ENCODE results near the gene CDRT15L2.
"Not testable (repeated sequence)": the region's sequence is repeated elsewhere in the genome, so short reads cannot be mapped to it uniquely, and the experiment has no call there.

DNA sequence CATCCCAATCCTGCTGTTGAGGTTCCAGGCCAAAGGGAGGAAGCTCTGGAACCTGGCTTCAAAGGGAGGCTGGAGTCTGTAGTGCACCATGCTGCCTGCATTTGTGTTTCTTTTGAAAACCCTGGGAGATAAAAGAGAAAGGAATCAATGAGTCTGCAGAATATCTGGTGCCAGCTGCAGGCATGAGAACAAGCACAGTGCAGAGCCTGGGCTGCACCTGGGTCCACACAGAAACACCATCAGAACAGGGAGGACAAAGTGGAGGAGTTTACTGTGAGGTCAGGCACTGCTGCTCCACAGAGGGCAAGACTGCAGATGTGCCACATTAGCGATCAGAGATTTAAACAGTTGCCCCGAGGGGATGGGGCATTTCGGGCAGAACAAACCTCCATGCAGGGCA lies 30.0 kb downstream of the CDRT15L2 start:
- not testable (repeated sequence) for TF ChIP-seq POLR2A, CTCF (IDR thresholded peaks at IDR 0.05)
